ENCODE results near the gene OSBPL6. TPM values are rescaled to one million over a fixed set of nuclear protein-coding genes. Genes with fewer than 3 reads are reported as not detected.
A peak's percentile ranks its signal among the peaks of the same experiment; 100 is the strongest.

Gene OSBPL6
- total RNA-seq, 6 experiments from 2014 or later: 2.4 to 4.1 (median 3.1) TPM

DNA sequence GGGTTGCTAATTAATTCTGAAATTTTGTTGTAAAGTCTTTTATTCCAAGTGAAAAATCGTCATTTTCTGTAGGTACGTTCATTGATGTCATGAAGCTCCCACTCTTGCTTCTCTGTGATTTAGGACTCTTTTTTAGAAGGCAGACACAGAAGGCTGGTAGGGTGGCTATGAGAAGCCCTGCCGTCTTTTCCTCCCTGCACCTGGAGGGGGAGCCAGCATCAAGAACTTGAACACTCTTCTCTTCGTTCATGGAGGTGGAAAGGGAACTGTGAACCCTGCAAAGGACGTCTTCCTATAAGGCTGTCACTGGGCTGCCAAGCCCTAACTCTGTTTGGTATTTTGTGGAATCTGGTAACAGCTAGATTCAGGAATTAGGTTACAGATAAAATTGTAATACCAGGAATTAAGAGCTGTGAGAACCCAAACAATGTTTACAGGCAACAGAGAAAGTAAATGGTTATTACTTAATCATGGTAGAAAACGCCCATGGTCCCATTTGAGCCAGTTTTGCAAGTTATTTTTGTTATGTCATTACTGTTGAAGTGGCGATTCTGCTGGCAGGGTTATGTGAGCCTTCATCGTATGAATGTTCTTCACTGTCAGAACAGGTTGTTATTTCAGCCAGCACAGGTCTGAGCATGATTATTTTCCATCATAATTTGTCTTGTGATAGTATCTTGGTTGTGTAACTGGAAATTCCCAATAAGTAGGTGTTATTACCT, 112.2 kb downstream of the OSBPL6 start:
- intact Hi-C loops (cut with DNase I): no loop called here
- no peak for TF ChIP-seq POLR2A (IDR thresholded peaks at IDR 0.05)
- TF ChIP-seq, protein P1, sequence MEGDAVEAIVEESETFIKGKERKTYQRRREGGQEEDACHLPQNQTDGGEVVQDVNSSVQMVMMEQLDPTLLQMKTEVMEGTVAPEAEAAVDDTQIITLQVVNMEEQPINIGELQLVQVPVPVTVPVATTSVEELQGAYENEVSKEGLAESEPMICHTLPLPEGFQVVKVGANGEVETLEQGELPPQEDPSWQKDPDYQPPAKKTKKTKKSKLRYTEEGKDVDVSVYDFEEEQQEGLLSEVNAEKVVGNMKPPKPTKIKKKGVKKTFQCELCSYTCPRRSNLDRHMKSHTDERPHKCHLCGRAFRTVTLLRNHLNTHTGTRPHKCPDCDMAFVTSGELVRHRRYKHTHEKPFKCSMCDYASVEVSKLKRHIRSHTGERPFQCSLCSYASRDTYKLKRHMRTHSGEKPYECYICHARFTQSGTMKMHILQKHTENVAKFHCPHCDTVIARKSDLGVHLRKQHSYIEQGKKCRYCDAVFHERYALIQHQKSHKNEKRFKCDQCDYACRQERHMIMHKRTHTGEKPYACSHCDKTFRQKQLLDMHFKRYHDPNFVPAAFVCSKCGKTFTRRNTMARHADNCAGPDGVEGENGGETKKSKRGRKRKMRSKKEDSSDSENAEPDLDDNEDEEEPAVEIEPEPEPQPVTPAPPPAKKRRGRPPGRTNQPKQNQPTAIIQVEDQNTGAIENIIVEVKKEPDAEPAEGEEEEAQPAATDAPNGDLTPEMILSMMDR (IDR thresholded peaks at IDR 0.05): peak; percentile 53 to 72 (median 61)
- Histone ChIP-seq H3K4me3 (no peak overlapping the region), H3K27me3 (no peaks in the 10 kb centered on the region), H3K27ac (no peak overlapping the region), H3K36me3 (no peaks in the 10 kb centered on the region), H3K9me3 (no peaks in the 10 kb centered on the region), H3K4me1 (no peaks in the 10 kb centered on the region)
- ATAC-seq: peak; percentile 88 to 99 (median 96)
- 15% methylated on average over 6 of the region's 8 CpGs for WGBS (ENCODE audit: insufficient coverage, low coverage, low lambda C conversion rate, missing lambda C conversion rate)
- DNase-seq: peak; percentile 43 to 67 (median 62)

DNA sequence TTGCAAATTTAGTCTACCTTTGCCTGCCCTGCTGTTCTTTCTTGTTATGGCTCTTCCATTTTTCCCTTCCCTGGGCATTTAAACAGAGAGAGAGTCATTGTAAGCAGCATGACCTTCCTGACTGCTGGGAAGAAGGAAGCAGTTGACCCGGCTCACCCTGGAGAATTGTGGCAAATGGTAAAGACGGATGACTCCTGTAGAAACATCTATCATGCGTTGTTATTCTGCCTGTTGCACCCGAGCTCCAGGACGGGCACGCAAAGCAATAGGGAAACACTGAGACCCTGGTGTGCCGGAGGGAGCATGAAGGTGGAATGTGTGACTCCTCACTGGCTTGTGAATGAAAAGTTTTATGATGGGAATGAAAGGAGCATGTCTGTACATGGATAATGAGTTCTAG, 113.3 kb downstream of the OSBPL6 start:
- no peak for DNase-seq
- TF ChIP-seq POLR2A (IDR thresholded peaks at IDR 0.05): no peak
- TF ChIP-seq, protein P1 (IDR thresholded peaks at IDR 0.05): no peak
- no peaks in the 10 kb centered on the region for H3K9me3 ChIP-seq
- no peaks in the 10 kb centered on the region for H3K4me1 ChIP-seq
- intact Hi-C loops (cut with DNase I): no loop called here
- no peak overlapping the region for H3K4me3 ChIP-seq
- ATAC-seq: no peak
- no peak overlapping the region for H3K27ac ChIP-seq
- no peaks in the 10 kb centered on the region for H3K36me3 ChIP-seq
- WGBS (ENCODE audit: insufficient coverage, low coverage, low lambda C conversion rate, missing lambda C conversion rate): 68% methylated on average over 7 of the region's 7 CpGs
- no peaks in the 10 kb centered on the region for H3K27me3 ChIP-seq

DNA sequence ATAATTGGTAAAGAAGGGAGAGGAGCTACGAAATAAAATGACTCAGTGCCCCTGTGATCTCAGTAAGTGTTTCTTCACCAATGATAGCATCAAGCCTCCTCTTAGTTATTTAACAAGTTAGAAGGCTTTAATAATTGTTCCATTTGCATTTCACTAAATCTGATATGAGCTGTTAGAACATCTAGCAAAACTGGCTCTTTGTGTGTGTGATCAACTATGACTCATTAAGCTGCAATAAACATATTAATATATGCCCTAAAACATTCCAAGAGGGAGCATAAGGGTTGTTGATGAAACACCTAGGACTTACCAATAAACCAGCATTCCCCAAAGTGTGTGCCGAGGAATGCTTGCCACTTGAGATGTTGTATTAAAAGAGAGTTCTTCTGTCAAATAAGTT, 115.2 kb downstream of the OSBPL6 start:
- DNase-seq (no peak), ATAC-seq (no peak)
- intact Hi-C loops (cut with DNase I): no loop called here
- no peaks in the 10 kb centered on the region for H3K4me1 ChIP-seq
- TF ChIP-seq POLR2A (IDR thresholded peaks at IDR 0.05): no peak
- TF ChIP-seq, protein P1 (IDR thresholded peaks at IDR 0.05): no peak
- 83% methylated on average over 2 of the region's 2 CpGs for WGBS (ENCODE audit: insufficient coverage, low coverage, low lambda C conversion rate, missing lambda C conversion rate)
- H3K27me3 ChIP-seq: no peaks in the 10 kb centered on the region
- H3K27ac ChIP-seq: no peak overlapping the region
- H3K4me3 ChIP-seq: no peak overlapping the region
- no peaks in the 10 kb centered on the region for H3K36me3 ChIP-seq
- H3K9me3 ChIP-seq: no peaks in the 10 kb centered on the region

DNA sequence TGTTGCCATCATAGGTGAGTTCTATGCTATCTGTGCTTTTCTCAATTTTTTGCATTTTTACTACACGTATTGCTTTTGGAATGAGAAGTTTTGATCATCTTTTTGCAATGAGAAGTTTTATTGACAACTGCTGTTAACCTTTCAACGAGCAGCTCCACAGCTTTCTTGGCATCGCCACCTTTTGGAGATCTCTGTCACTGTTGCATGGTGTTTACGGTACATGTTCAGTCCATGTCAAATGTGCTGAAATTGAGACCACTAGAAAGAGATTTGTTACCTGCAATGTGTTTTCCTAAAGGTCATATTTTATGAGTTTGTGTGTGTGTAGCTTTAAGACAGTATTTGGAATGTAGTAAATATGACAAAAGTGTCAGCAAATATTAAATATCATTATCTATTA, 120.8 kb downstream of the OSBPL6 start:
- no peak overlapping the region for H3K4me3 ChIP-seq
- TF ChIP-seq, protein P1 (IDR thresholded peaks at IDR 0.05): no peak
- TF ChIP-seq POLR2A (IDR thresholded peaks at IDR 0.05): peak; percentile 7
- no peaks in the 10 kb centered on the region for H3K36me3 ChIP-seq
- no peak for DNase-seq
- no peaks in the 10 kb centered on the region for H3K9me3 ChIP-seq
- ATAC-seq: peak in 1 of 4 donors; percentile 16
- no peaks in the 10 kb centered on the region for H3K27me3 ChIP-seq
- H3K27ac ChIP-seq: no peak overlapping the region
- H3K4me1 ChIP-seq: peaks cover 0 to 10% (median 0%) of the 10 kb centered on the region in 4 donors
- intact Hi-C loops (cut with DNase I): no loop called here
- WGBS (ENCODE audit: insufficient coverage, low coverage, low lambda C conversion rate, missing lambda C conversion rate): 68% methylated on average over 4 of the region's 4 CpGs

All from right lobe of liver (tissue), 6 donors.